Vagina (tissue), 2 donors: ENCODE measurements around the gene MGME1. TPM values are rescaled to one million over a fixed set of nuclear protein-coding genes. Genes with fewer than 3 reads are reported as not detected.

ENCODE experiments used
- DNase-seq, 2 donors: peaks; one replicate each; pipeline ENCODE4 v3.0.0-alpha.2; 2017; ENCODE audit errors: extremely low spot score in 2 of 2
- H3K27ac ChIP-seq: fragments of 200-600 bp; sonication (generic); one replicate; pipeline ENCODE4 v1.5.1; 2019
- H3K27me3 ChIP-seq: fragments of 200-600 bp; sonication (generic); one replicate; pipeline ENCODE4 v1.5.1; 2019
- H3K36me3 ChIP-seq, 2 donors: fragments of 200-600 bp; sonication (generic); one replicate each; pipeline ENCODE4 v1.5.1; 2017 to 2019
- H3K4me1 ChIP-seq: fragments of 200-600 bp; sonication (generic); one replicate; pipeline ENCODE4 v1.5.1; 2019
- H3K4me3 ChIP-seq, 2 donors: fragments of 200-600 bp; sonication (generic); 1 replicate in 1 of 2; 2 replicates in 1 of 2; pipeline ENCODE4 v1.5.1; 2016 to 2019
- H3K9me3 ChIP-seq: fragments of 200-600 bp; sonication (generic); one replicate; pipeline ENCODE4 v1.5.1; 2019
- CTCF ChIP-seq, 3 experiments: fragments of 450-650 bp in 2 of 3; fragments of 200-600 bp in 1 of 3; sonication (generic) in 1 of 3; IDR thresholded peaks; one replicate each; pipeline ENCODE4 v1.5.1; 2017 to 2019; ENCODE audit warnings: antibody characterized with exemption in 3 of 3, mild to moderate bottlenecking in 2 of 3, moderate library complexity in 2 of 3
- POLR2A ChIP-seq, 2 donors: fragments of 450-650 bp; IDR thresholded peaks; one replicate each; pipeline ENCODE4 v1.6.1; 2017; ENCODE audit warnings: antibody characterized with exemption in 2 of 2, mild to moderate bottlenecking in 2 of 2, moderate library complexity in 2 of 2
- POLR2AphosphoS5 ChIP-seq, 2 donors: sonication (generic); formaldehyde crosslinking; IDR thresholded peaks; one replicate each; pipeline ENCODE4 v1.9.0; 2017; ENCODE audit warnings: antibody characterized with exemption in 2 of 2, mild to moderate bottlenecking in 2 of 2, low read depth in 1 of 2; ENCODE audit not compliant: insufficient read depth in 1 of 2
- intact Hi-C: fragments of 100-400 bp; cut with DNase I; formaldehyde crosslinking; loops from one replicate; pipeline ENCODE4 v1.15.1; 2023
- total RNA-seq: library from RNA; depleted of rRNA; stranded (reverse); fragments of >200 nt; gene quantifications from one replicate; pipeline ENCODE4 v1.2.3, GENCODE V29; 2016

MGME1 gene
- total RNA-seq, 1 donor from 2014 or later, result 8.6 TPM

GRCh38 chr20:17985388-17986018 is 16.7 kb downstream of the MGME1 start:
- Histone ChIP-seq H3K27me3 (no peaks in the 10 kb centered on the region), H3K27ac (no peak overlapping the region), H3K9me3 (no peaks in the 10 kb centered on the region), H3K36me3 (peaks cover 0 to 4% of the 10 kb centered on the region in 2 donors), H3K4me3 (no peak overlapping the region), H3K4me1 (no peaks in the 10 kb centered on the region)
- intact Hi-C loops, result no loop called here
- no peak for TF ChIP-seq CTCF (IDR thresholded peaks at IDR 0.05)
- no peak for TF ChIP-seq POLR2A (IDR thresholded peaks at IDR 0.05)
- no peak for TF ChIP-seq POLR2AphosphoS5 (IDR thresholded peaks at IDR 0.05; ENCODE audit: insufficient read depth in 1 of 2, low read depth in 1 of 2)
- DNase-seq, result no peak

- intact Hi-C loops, result no loop called here
- H3K9me3 ChIP-seq, result no peaks in the 10 kb centered on the region
- TF ChIP-seq POLR2AphosphoS5 (IDR thresholded peaks at IDR 0.05; ENCODE audit: insufficient read depth in 1 of 2, low read depth in 1 of 2), result no peak
- no peak for TF ChIP-seq CTCF (IDR thresholded peaks at IDR 0.05)
- no peak for TF ChIP-seq POLR2A (IDR thresholded peaks at IDR 0.05)
- H3K36me3 ChIP-seq, result peaks cover 0 to 4% of the 10 kb centered on the region in 2 donors
- DNase-seq, result no peak
- H3K27ac ChIP-seq, result no peak overlapping the region
- no peaks in the 10 kb centered on the region for H3K4me1 ChIP-seq
- no peak overlapping the region for H3K4me3 ChIP-seq
- no peaks in the 10 kb centered on the region for H3K27me3 ChIP-seq
These were observed 19.2 kb downstream of the MGME1 start for GRCh38 chr20:17987988-17988387.

GRCh38 chr20:17990278-17990972 is 21.6 kb downstream of the MGME1 start:
- no peak overlapping the region for H3K27ac ChIP-seq
- no peaks in the 10 kb centered on the region for H3K27me3 ChIP-seq
- TF ChIP-seq POLR2AphosphoS5 (IDR thresholded peaks at IDR 0.05; ENCODE audit: insufficient read depth in 1 of 2, low read depth in 1 of 2) (no peak), CTCF (IDR thresholded peaks at IDR 0.05) (no peak), POLR2A (IDR thresholded peaks at IDR 0.05) (no peak)
- H3K4me3 ChIP-seq, result no peak overlapping the region
- DNase-seq, result no peak
- intact Hi-C loops, result loop anchor here (10.0 kb wide), 1 partner anchor 486 kb away; no protein-coding TSS in a partner anchor
- H3K9me3 ChIP-seq, result no peaks in the 10 kb centered on the region
- no peaks in the 10 kb centered on the region for H3K4me1 ChIP-seq
- peaks cover 0 to 4% of the 10 kb centered on the region in 2 donors for H3K36me3 ChIP-seq

GRCh38 chr20:17992224-17992637 is 23.4 kb downstream of the MGME1 start:
- no peaks in the 10 kb centered on the region for H3K36me3 ChIP-seq
- DNase-seq, result no peak
- no peaks in the 10 kb centered on the region for H3K9me3 ChIP-seq
- H3K27ac ChIP-seq, result no peak overlapping the region
- no peak overlapping the region for H3K4me3 ChIP-seq
- no peak for TF ChIP-seq POLR2A (IDR thresholded peaks at IDR 0.05)
- TF ChIP-seq POLR2AphosphoS5 (IDR thresholded peaks at IDR 0.05; ENCODE audit: insufficient read depth in 1 of 2, low read depth in 1 of 2), result no peak
- TF ChIP-seq CTCF (IDR thresholded peaks at IDR 0.05), result no peak
- intact Hi-C loops, result loop anchor here (10.0 kb wide), 1 partner anchor 487 kb away; no protein-coding TSS in a partner anchor
- peaks cover 7% of the 10 kb centered on the region for H3K4me1 ChIP-seq
- no peaks in the 10 kb centered on the region for H3K27me3 ChIP-seq
